Endothelial cell of umbilical vein (primary cell): ENCODE data around the gene PLEKHA4. TPM values are rescaled to one million over a fixed set of nuclear protein-coding genes. Genes with fewer than 3 reads are reported as not detected.

Source experiments
- BruUV-seq: library from RNA; stranded (reverse); fragments of 400-500 nt; replicated peaks from 2 replicates; lab custom pipeline; 2021; lab: Mats Ljungman, UMichigan
- CTCF ChIA-PET: fragments of 300-600, 350-600 bp; sonication (Branson Sonifier 250); formaldehyde crosslinking; loops from one replicate; lab custom pipeline; 2021; ENCODE audit warnings: antibody characterized with exemption, inconsistent platforms; lab: Charles Lee
- POLR2A ChIA-PET: fragments of 300-600, 350-600 bp; sonication (Branson Sonifier 250); formaldehyde crosslinking; loops from one replicate; lab custom pipeline; 2021; ENCODE audit warnings: antibody characterized with exemption, inconsistent platforms; lab: Charles Lee
- DNase-seq: peaks from one replicate; pipeline ENCODE4 v3.0.0-alpha.2; 2011; ENCODE audit warnings: low read depth, low spot score
- FAIRE-seq: peaks from 2 replicates; lab custom pipeline; 2011; peaks lifted over from hg19 to GRCh38; lab: Jason Lieb, UNC
- H2AFZ ChIP-seq: 2 replicates; pipeline ENCODE4 v1.6.0; 2012; ENCODE audit warnings: low read depth, low read length, control low read depth, inconsistent platforms
- H3K27ac ChIP-seq: 2 replicates; pipeline ENCODE4 v1.5.1; 2011; ENCODE audit warnings: low read depth, mild to moderate bottlenecking, control low read depth, low read length, moderate library complexity; ENCODE audit not compliant: insufficient read depth
- H3K27me3 ChIP-seq, 2 experiments: 2 replicates each; pipeline versions ENCODE4 v1.6.0 to v1.6.1; 2011; ENCODE audit warnings: low read length in 2 of 2, mixed read lengths in 1 of 2; ENCODE audit not compliant: control insufficient read depth in 2 of 2, insufficient read depth in 2 of 2
- H3K36me3 ChIP-seq, 2 experiments: 2 replicates in 1 of 2; 3 replicates in 1 of 2; pipeline ENCODE4 v1.5.1; 2011; ENCODE audit warnings: low read length in 2 of 2, mild to moderate bottlenecking in 1 of 2, moderate library complexity in 1 of 2; ENCODE audit not compliant: control insufficient read depth in 2 of 2, insufficient read depth in 2 of 2; ENCODE audit errors: extremely low read depth in 1 of 2
- H3K4me1 ChIP-seq: 3 replicates; pipeline ENCODE4 v1.5.1; 2011; ENCODE audit warnings: mild to moderate bottlenecking, low read length; ENCODE audit not compliant: control insufficient read depth, insufficient read depth; ENCODE audit errors: extremely low read depth
- H3K4me2 ChIP-seq: 2 replicates; pipeline ENCODE4 v1.6.1; 2011; ENCODE audit warnings: low read length, control low read depth, mixed read lengths; ENCODE audit not compliant: insufficient read depth
- H3K4me3 ChIP-seq, 3 experiments: fragments of 200-600 bp in 1 of 3; sonication (generic), shearing (Covaris generic) in 1 of 3; replicated peaks in 1 of 3; 2 replicates each; pipeline ENCODE4 v1.5.1; 2011 to 2016; ENCODE audit warnings: control low read depth in 3 of 3, low read length in 3 of 3, mild to moderate bottlenecking in 2 of 3, inconsistent platforms in 1 of 3, low read depth in 1 of 3, moderate library complexity in 1 of 3; ENCODE audit not compliant: insufficient read depth in 1 of 3
- H3K79me2 ChIP-seq: 2 replicates; pipeline ENCODE4 v1.6.0; 2012; ENCODE audit warnings: low read length, inconsistent platforms; ENCODE audit not compliant: control insufficient read depth, insufficient read depth
- H3K9ac ChIP-seq: replicated peaks from 2 replicates; pipeline ENCODE3; 2011; ENCODE audit warnings: low read length, control low read depth; ENCODE audit not compliant: insufficient read depth; ENCODE audit errors: extremely low read depth
- H3K9me1 ChIP-seq: replicated peaks from 3 replicates; pipeline ENCODE4 v1.6.0; 2011; ENCODE audit warnings: mild to moderate bottlenecking, low read length; ENCODE audit not compliant: control insufficient read depth, insufficient read depth; ENCODE audit errors: extremely low read depth
- H3K9me3 ChIP-seq: replicated peaks from 2 replicates; pipeline ENCODE4 v1.5.1; 2012; ENCODE audit warnings: low read length, inconsistent platforms; ENCODE audit not compliant: control insufficient read depth, insufficient read depth
- H4K20me1 ChIP-seq: replicated peaks from 2 replicates; pipeline ENCODE3; 2011; ENCODE audit warnings: mild to moderate bottlenecking, low read length; ENCODE audit not compliant: control insufficient read depth, insufficient read depth; ENCODE audit errors: extremely low read depth
- EZH2 ChIP-seq: IDR thresholded peaks from 2 replicates; pipeline ENCODE4 v1.6.1; 2012; ENCODE audit warnings: borderline replicate concordance, low read depth, mild to moderate bottlenecking, moderate library complexity, low read length, inconsistent platforms; ENCODE audit not compliant: severe bottlenecking
- FOS ChIP-seq: IDR thresholded peaks from 2 replicates; pipeline ENCODE4 v1.6.1; 2011; ENCODE audit warnings: mild to moderate bottlenecking, low read length, moderate library complexity, borderline replicate concordance; ENCODE audit not compliant: insufficient read depth
- GATA2 ChIP-seq: IDR thresholded peaks from 2 replicates; pipeline ENCODE4 v1.7.0; 2011; ENCODE audit warnings: low read depth, mild to moderate bottlenecking, moderate library complexity, mixed read lengths, low read length; ENCODE audit not compliant: insufficient read length, insufficient read depth
- POLR2A ChIP-seq: IDR thresholded peaks from 2 replicates; pipeline ENCODE4 v1.6.1; 2012; ENCODE audit warnings: low read depth, mild to moderate bottlenecking, control low read depth, low read length
- POLR2AphosphoS5 ChIP-seq: IDR thresholded peaks from 2 replicates; pipeline ENCODE4 v1.6.1; 2012; ENCODE audit warnings: low read depth, mild to moderate bottlenecking, control low read depth, low read length, moderate library complexity; ENCODE audit not compliant: insufficient read depth
- dilution Hi-C: fragments of 300-500 bp; cut with MboI; formaldehyde crosslinking; loops from one replicate; pipeline ENCODE4 v1.15.0; 2019; ENCODE audit warnings: low sequenced_read_pairs; ENCODE audit not compliant: extremely low pct_ligation_motif_present
- intact Hi-C: fragments of 100-400 bp; cut with micrococcal nuclease; formaldehyde crosslinking; loops from one replicate; pipeline ENCODE4 v1.10.0; 2022
- polyA plus RNA-seq, 4 experiments: library from polyadenylated mRNA; depleted of rRNA in 3 of 4; stranded (reverse) in 3 of 4; unstranded in 1 of 4; fragments of >200 nt; gene quantifications; 2 replicates each; pipeline versions ENCODE4 v1.2.1 to v1.2.3, GENCODE V29; 2011 to 2012; ENCODE audit warnings: missing spikeins in 1 of 4
- total RNA-seq: library from RNA; stranded (reverse); gene quantifications from 2 replicates; pipeline ENCODE4 v1.2.3, GENCODE V29; 2021
- TF ChIP-seq, protein P1 (sequence below), 2 donors: IDR thresholded peaks; 1 replicate in 1 of 2; 2 replicates in 1 of 2; pipeline ENCODE4 v1.5.1; 2011; ENCODE audit warnings: low read length in 2 of 2, mild to moderate bottlenecking in 2 of 2, moderate library complexity in 2 of 2, control low read depth in 1 of 2, inconsistent platforms in 1 of 2, low read depth in 1 of 2; ENCODE audit not compliant: insufficient read depth in 1 of 2; ENCODE audit errors: extremely low read depth in 1 of 2

Gene PLEKHA4
- total and polyA plus RNA-seq, 2 donors (not counting 3 experiments of a cell fraction or from before 2014, with no cell fraction given) = 4.5 to 10.1 TPM

DNA sequence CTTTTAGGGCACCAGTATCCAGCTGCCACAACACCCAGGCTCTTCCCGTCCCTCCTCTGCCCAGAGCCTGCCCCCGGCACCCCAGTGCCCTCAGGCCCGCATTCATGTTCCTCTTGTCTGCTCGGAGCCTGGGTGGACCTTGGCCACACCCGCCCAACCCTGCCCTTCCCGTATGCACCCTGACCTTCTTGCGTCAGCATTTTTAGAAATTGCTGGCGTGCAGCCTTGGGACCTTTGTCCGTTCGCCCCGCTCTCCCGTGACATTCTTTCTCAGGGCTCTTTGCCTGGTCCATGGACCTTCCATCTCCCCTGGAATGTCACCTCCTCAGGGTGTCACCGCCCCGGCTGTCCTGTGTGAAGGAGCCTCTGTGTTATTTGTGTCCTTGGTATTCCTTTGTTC is 39.3 kb upstream of the PLEKHA4 start:
- Histone ChIP-seq H3K36me3 (peaks cover 4 to 26% of the 10 kb centered on the region in 2 experiments), H2AFZ (no peak overlapping the region), H4K20me1 (no peaks in the 10 kb centered on the region), H3K9me3 (no peaks in the 10 kb centered on the region), H3K4me3 (no peak overlapping the region), H3K4me2 (no peak overlapping the region), H3K9ac (no peak overlapping the region), H3K4me1 (peaks cover 3% of the 10 kb centered on the region), H3K27me3 (no peaks in the 10 kb centered on the region), H3K79me2 (peaks cover under 1% of the 10 kb centered on the region), H3K9me1 (no peaks in the 10 kb centered on the region), H3K27ac (no peak overlapping the region)
- no peak for TF ChIP-seq FOS
- TF ChIP-seq GATA2 = no peak
- no peak for TF ChIP-seq EZH2
- TF ChIP-seq, protein P1, sequence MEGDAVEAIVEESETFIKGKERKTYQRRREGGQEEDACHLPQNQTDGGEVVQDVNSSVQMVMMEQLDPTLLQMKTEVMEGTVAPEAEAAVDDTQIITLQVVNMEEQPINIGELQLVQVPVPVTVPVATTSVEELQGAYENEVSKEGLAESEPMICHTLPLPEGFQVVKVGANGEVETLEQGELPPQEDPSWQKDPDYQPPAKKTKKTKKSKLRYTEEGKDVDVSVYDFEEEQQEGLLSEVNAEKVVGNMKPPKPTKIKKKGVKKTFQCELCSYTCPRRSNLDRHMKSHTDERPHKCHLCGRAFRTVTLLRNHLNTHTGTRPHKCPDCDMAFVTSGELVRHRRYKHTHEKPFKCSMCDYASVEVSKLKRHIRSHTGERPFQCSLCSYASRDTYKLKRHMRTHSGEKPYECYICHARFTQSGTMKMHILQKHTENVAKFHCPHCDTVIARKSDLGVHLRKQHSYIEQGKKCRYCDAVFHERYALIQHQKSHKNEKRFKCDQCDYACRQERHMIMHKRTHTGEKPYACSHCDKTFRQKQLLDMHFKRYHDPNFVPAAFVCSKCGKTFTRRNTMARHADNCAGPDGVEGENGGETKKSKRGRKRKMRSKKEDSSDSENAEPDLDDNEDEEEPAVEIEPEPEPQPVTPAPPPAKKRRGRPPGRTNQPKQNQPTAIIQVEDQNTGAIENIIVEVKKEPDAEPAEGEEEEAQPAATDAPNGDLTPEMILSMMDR (IDR thresholded peaks at IDR 0.05; ENCODE audit: extremely low read depth in 1 of 2, insufficient read depth in 1 of 2, low read depth in 1 of 2, low read length in 2 of 2) = no peak
- no peak for TF ChIP-seq POLR2AphosphoS5
- intact Hi-C loops = no loop called here
- FAIRE-seq (no peak), DNase-seq (no peak)
- BruUV-seq = no TSS peak
- POLR2A ChIA-PET = interaction anchor here (0.7 kb wide), 1 partner anchor 64 kb away, joined by 7 read pairs; no protein-coding TSS in a partner anchor
- dilution Hi-C loops = no loop called here
- CTCF ChIA-PET = no interaction called here

DNA sequence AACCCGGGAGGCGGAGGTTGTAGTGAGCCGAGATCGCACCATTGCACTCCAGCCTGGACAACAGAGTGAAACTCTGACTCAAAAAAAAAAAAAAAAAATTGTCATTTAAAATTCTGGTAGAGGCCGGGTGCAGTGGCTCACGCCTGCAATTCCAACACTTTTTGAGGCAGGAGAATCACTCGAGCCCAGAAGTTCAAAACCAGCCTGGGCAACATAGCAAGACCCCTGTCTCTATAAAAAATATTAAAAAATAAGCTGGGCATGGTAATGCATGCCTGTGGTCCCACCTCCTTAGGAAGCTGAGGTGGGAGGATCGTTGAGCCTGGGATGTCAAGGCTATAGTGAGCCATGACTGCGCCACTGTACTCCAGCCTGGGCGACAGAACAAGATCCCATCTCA is 37.9 kb upstream of the PLEKHA4 start:
- BruUV-seq = no TSS peak
- intact Hi-C loops = no loop called here
- no peak overlapping the region for H3K9ac ChIP-seq
- POLR2A ChIA-PET = no interaction called here
- TF ChIP-seq EZH2 (no peak), POLR2A (no peak)
- TF ChIP-seq, protein P1 (IDR thresholded peaks at IDR 0.05; ENCODE audit: extremely low read depth in 1 of 2, insufficient read depth in 1 of 2, low read depth in 1 of 2, low read length in 2 of 2) = no peak
- H3K4me3 ChIP-seq = no peak overlapping the region
- no peak for DNase-seq
- no peak overlapping the region for H3K27ac ChIP-seq
- H3K27me3 ChIP-seq = no peaks in the 10 kb centered on the region
- H2AFZ ChIP-seq = no peak overlapping the region
- dilution Hi-C loops = no loop called here
- H3K36me3 ChIP-seq = peaks cover 2 to 22% of the 10 kb centered on the region in 2 experiments
- CTCF ChIA-PET = interaction anchor here (0.8 kb wide), 1 partner anchor 64 kb away, joined by 4 read pairs; no protein-coding TSS in a partner anchor
- H3K4me2 ChIP-seq = no peak overlapping the region
- H3K4me1 ChIP-seq = peaks cover 3% of the 10 kb centered on the region
- no peak for FAIRE-seq
- peaks cover 6% of the 10 kb centered on the region for H3K79me2 ChIP-seq
- no peaks in the 10 kb centered on the region for H3K9me1 ChIP-seq
- H4K20me1 ChIP-seq = no peaks in the 10 kb centered on the region
- no peaks in the 10 kb centered on the region for H3K9me3 ChIP-seq
